Measurements from ENCODE around the gene CLSTN1.
"Not testable (repeated sequence)": the region's sequence is repeated elsewhere in the genome, so short reads cannot be mapped to it uniquely, and the experiment has no call there.

CLSTN1 gene

GRCh38 chr1:9760824-9761223 lies 62.9 kb downstream of the CLSTN1 start:
- no peak for DNase-seq

GRCh38 chr1:9759939-9760338 lies 63.8 kb downstream of the CLSTN1 start:
- DNase-seq: no peak

DNA sequence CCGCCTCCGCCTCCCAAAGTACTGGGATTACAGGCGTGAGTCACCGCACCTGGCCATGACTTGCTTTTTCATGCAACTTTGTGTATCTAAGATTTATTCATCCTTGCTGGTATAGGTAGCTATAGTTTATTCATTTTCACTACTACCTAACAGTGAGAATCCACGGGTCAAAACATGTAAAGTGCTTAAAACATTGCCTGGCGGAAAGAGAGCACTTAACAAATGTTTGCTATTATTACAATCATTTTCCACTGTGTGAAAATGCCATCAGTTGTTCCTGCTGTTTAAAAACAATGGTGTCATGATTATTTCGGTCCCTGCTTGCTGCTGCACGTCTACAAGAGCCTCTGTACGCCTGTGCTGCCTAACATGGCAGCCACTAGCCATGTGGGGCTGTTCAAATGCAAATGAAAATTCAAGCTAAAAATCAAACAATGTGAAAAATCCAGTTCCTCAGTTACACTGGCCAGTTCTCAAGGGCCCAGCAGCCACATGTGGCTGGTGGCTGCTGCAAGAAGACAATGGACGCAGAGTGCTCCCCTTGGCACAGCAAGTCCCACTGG lies 65.1 kb downstream of the CLSTN1 start:
- no peak for DNase-seq

GRCh38 chr1:9755441-9755995 lies 68.2 kb downstream of the CLSTN1 start:
- no peak for DNase-seq

GRCh38 chr1:9753121-9753531 lies 70.6 kb downstream of the CLSTN1 start:
- no peak for DNase-seq

- no peak for DNase-seq
These were observed 71.8 kb downstream of the CLSTN1 start for GRCh38 chr1:9751971-9752370.

DNA sequence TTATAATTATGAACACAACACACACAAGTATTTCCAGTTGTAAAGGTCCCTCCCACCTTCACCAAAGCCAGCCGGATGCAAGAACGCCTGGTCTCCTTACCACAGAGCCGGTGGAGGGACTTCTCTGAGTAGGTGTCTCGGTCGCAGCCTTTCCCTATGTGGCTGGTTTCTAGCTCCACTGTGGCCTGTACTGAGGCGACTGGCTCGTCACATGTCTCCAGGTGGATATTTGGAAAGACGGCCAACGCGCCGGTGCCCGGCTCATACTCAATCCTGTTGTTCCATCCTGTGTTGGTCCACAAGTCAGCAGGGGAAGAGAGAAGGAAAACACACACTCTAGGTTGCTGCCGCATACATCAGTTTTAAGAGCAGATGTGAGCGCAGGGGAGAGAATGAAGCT lies 74.4 kb downstream of the CLSTN1 start:
- no peak for DNase-seq

- not testable (repeated sequence) for DNase-seq
These were observed 75.4 kb downstream of the CLSTN1 start for GRCh38 chr1:9748391-9748790.

GRCh38 chr1:9746651-9747050 lies 77.1 kb downstream of the CLSTN1 start:
- DNase-seq: no peak

DNA sequence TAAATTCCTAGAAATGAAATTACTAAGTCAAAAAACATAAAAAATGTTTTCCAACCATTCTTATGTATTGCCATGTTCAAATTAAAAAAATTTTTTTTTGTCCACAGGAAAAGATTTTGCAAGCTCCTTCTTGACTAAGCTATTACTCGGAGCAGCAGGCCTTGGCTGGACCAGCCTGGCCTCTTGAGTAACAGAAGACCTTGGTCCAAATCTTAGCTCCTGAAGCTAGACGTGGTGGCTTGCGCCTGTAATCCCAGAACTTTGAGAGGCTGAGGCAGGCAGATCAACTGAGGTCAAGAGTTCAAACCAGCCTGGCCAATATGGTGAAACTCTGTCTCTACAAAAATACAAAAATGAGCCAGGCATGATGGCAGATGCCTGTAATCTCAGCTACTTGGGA lies 77.6 kb downstream of the CLSTN1 start:
- DNase-seq: no peak

DNA sequence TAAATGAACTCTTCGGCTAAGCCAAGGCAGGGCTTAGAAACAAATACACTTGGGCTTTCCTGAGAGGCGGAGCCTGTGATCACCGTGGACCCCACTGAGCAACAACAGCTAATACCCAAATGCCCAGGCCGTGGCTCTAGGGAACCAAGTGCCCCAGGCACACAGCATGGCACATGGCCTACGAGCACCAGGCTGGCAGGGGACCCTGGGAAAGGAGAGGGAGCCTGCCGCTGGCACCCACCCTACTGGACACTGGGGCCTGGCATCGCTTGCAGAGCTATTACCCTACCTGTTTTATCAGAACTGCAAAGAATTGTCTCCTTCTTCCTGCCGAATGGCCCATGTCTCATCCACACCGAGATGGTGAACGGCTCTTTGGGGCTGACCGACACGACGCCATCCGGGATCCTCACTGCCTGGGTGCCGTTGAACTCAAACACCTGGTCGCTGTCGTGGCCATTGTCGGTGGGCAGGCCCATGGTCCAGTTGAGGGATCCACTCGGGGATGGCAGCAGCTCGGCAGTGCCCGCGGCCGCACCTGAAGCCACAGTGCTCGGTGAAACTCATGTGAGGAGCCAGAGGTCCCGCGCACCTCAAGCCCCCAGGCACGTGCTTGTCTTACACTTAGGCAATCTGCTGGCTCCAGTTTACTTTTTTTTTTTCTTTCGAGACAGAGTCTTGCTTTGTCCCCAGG lies 79.5 kb downstream of the CLSTN1 start:
- DNase-seq: no peak

GRCh38 chr1:9737671-9738070 lies 86.1 kb downstream of the CLSTN1 start:
- no peak for DNase-seq

- peak; percentile 58 for DNase-seq
These were observed 86.7 kb downstream of the CLSTN1 start for GRCh38 chr1:9737057-9737456.

- DNase-seq: no peak
These were observed 87.5 kb downstream of the CLSTN1 start for GRCh38 chr1:9736241-9736640.

DNA sequence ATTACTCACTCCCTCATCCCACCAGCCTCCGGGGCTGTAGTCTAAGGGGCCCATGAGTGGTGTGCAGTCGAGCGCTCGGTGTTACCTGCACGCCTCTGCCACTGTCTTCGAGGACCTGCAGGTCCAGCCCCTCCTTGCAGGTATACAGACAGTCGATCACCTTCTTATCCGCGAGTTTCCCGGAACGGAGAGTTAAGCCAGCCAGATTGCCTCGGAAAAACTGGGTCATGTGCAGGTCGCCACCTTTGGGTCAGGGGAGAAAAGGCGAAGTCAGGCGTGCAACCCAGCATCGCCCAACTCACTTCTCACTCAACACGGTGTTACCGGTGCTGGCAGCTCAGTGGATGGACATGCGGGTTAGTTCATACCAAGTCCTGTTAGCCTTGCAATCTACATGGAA lies 88.0 kb downstream of the CLSTN1 start:
- DNase-seq: no peak

DNA sequence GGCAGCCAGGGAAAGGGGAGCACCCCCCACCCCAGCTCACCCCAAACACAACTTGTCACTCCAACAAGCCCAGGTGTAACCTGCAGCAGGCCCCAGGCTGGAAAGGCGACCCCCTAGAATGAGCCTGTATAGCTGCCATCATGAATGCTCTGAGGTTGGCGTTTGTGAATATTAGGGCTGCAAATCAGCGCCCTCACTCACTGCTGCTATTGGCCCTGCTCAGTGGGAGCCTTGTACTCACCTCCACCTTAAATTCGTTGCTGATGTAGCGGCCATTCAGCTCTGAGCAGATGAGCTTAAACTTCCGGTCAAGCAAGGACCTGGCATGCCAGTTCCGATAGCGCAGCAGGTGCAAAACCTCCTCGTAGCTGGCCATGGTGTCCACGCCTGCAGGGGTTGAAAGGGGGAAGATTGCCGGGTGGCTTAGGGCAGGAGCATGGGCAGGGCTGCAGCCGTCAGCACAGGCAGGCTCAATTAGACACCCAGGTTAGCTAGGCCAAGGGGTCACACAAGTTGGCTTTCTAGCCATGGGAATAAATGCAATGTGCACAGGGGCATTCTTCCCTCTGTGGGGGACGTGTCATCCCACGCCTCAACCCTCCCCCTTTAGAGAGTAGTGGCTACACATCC lies 90.5 kb downstream of the CLSTN1 start:
- DNase-seq: no peak

DNA sequence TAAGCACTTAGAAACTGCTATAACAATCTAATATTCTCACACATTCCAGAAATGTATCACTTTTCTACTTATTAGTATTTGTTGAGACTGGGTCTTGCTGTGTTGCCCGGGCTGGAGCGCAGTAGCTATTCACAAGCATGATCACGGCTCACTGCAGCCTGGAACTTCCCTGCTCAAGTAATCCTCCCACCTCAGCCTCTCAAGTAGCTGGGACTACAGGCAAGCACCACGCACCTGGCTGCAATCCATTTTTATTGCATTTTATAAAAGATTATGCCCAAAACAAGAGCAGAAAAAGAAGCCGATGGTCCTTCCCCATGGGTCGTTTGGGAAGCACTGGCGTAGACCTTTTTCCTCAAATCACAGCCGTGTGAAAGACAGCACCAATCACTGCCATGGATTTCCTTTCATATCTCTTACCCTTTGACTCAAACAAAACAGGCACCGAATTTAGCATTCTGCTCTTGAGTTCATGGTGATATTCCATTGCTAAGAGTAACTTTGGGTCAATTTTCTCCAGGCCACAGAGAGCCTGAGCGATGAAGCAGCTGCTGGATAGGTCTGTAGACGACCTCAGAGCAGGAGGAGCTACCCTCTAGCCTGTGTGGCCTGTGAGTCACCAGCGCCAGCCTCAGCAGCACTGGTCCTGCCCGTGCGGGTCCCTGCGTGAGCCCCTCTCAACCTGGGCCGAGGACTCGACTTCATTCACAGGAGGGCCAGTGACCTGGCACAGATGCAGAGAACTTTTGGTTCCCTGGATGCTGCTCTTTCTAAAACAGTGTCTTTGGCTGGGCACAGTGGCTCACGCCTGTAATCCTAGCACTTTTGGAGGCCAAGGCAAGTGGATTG lies 91.4 kb downstream of the CLSTN1 start:
- DNase-seq: no peak

GRCh38 chr1:9731561-9731960 lies 92.2 kb downstream of the CLSTN1 start:
- no peak for DNase-seq

GRCh38 chr1:9731051-9731537 lies 92.7 kb downstream of the CLSTN1 start:
- DNase-seq: no peak

- peak; percentile 74 for DNase-seq
These were observed 93.5 kb downstream of the CLSTN1 start for GRCh38 chr1:9730096-9730901.

GRCh38 chr1:9729523-9729922 lies 94.2 kb downstream of the CLSTN1 start:
- DNase-seq: no peak

Data from suppressor macrophage treated with lipopolysaccharide for 4 hours (primary cell).